OCI-LY1 (cell line): ENCODE results near the gene ZNF846.

Source experiments
- CTCF ChIP-seq: fragments of 200-600 bp; sonication (generic), shearing (Covaris generic); IDR thresholded peaks from 2 replicates; pipeline ENCODE4 v1.5.1; 2017; ENCODE audit warnings: mild to moderate bottlenecking, antibody characterized with exemption, low read length, moderate library complexity, mixed read lengths
- EZH2 ChIP-seq: fragments of 200-600 bp; sonication (generic), shearing (Covaris generic); IDR thresholded peaks from 2 replicates; pipeline ENCODE4 v1.8.0; 2017; ENCODE audit warnings: borderline replicate concordance, mixed run types, mild to moderate bottlenecking, antibody characterized with exemption, low read length, moderate library complexity, mixed read lengths

- TF ChIP-seq CTCF (no peak), EZH2 (no peak)
Observed at GRCh38 chr19:9751446-9751845, 17.1 kb downstream of the ZNF846 start.
